Measurements from ENCODE around the gene LPCAT1.
"Not testable (repeated sequence)": the region's sequence is repeated elsewhere in the genome, so short reads cannot be mapped to it uniquely, and the experiment has no call there.

- TF ChIP-seq CTCF (conservative IDR thresholded peaks at IDR 0.05; ENCODE audit: low read depth in 2 of 2); EZH2phosphoT487 (IDR thresholded peaks at IDR 0.05; ENCODE audit: unreplicated experiment); POLR2AphosphoS5 (IDR thresholded peaks at IDR 0.05; ENCODE audit: low read depth); JUNB (IDR thresholded peaks at IDR 0.05; ENCODE audit: unreplicated experiment); EZH2 (IDR thresholded peaks at IDR 0.05; ENCODE audit: low read depth, unreplicated experiment); STAT1 (IDR thresholded peaks at IDR 0.05; ENCODE audit: unreplicated experiment); REST (IDR thresholded peaks at IDR 0.05; ENCODE audit: unreplicated experiment); CREB1 (CRISPR knock-in tag; IDR thresholded peaks at IDR 0.05; ENCODE audit: low read depth); ZNF114 (CRISPR knock-in tag; IDR thresholded peaks at IDR 0.05); ETS1 (IDR thresholded peaks at IDR 0.05); NANOG (IDR thresholded peaks at IDR 0.05; ENCODE audit: borderline replicate concordance); ZNF331 (CRISPR knock-in tag; IDR thresholded peaks at IDR 0.05; ENCODE audit: low read depth); ZNF462 (CRISPR knock-in tag; IDR thresholded peaks at IDR 0.05): not testable (repeated sequence)
Measured at GRCh38 chr5:1567527-1568200, 43.9 kb upstream of the LPCAT1 start.

All from GM23338 (cell line).